GM23338 (cell line): ENCODE measurements around the gene FCRL1. TPM values are rescaled to one million over a fixed set of nuclear protein-coding genes. Genes with fewer than 3 reads are reported as not detected.

Source experiments
- ATAC-seq: fragments of 200-7000 bp; cut with Tn5 transposase; 3 replicates; pipeline ENCODE4 v1.9.1; 2020
- DNase-seq: peaks from one replicate; pipeline ENCODE4 v3.0.0-alpha.2; 2015; ENCODE audit warnings: low spot score
- H2AFZ ChIP-seq: fragments of 200-600 bp; sonication (generic); 2 replicates; pipeline ENCODE4 v1.8.0; 2016; ENCODE audit warnings: antibody characterized with exemption, mild to moderate bottlenecking, moderate library complexity
- H3F3A ChIP-seq: fragments of 200-600 bp; sonication (generic); replicated peaks from 2 replicates; pipeline ENCODE4 v1.8.0; 2017; ENCODE audit warnings: antibody characterized with exemption, mixed run types, low read depth
- H3K27ac ChIP-seq: fragments of 200-600 bp; sonication (generic); 2 replicates; pipeline ENCODE4 v1.6.1; 2016; ENCODE audit warnings: low read depth
- H3K27me3 ChIP-seq: fragments of 200-600 bp; sonication (generic); 2 replicates; pipeline ENCODE4 v1.8.0; 2016; ENCODE audit warnings: mild to moderate bottlenecking, mixed run types, moderate library complexity; ENCODE audit not compliant: insufficient read depth
- H3K36me3 ChIP-seq: fragments of 200-600 bp; sonication (generic); 2 replicates; pipeline ENCODE4 v1.8.0; 2016; ENCODE audit warnings: mild to moderate bottlenecking; ENCODE audit not compliant: insufficient read depth
- H3K4me1 ChIP-seq: fragments of 200-600 bp; sonication (generic); 2 replicates; pipeline ENCODE4 v1.8.0; 2016; ENCODE audit warnings: mild to moderate bottlenecking, moderate library complexity; ENCODE audit not compliant: insufficient read depth
- H3K4me2 ChIP-seq: fragments of 200-600 bp; sonication (generic); 2 replicates; pipeline ENCODE4 v1.7.1; 2017; ENCODE audit warnings: mixed run types
- H3K4me3 ChIP-seq: fragments of 200-600 bp; sonication (generic); 2 replicates; pipeline ENCODE4 v1.6.1; 2016; ENCODE audit warnings: mixed run types
- H3K79me2 ChIP-seq: fragments of 200-600 bp; sonication (generic); replicated peaks from 2 replicates; pipeline ENCODE4 v1.8.0; 2017; ENCODE audit warnings: mild to moderate bottlenecking; ENCODE audit not compliant: insufficient read depth
- H3K9me2 ChIP-seq: fragments of 200-600 bp; sonication (generic); 2 replicates; pipeline ENCODE4 v1.8.0; 2017; ENCODE audit not compliant: insufficient read depth
- H4K20me1 ChIP-seq: fragments of 200-600 bp; sonication (generic); replicated peaks from 2 replicates; pipeline ENCODE4 v1.8.0; 2017; ENCODE audit warnings: mild to moderate bottlenecking; ENCODE audit not compliant: insufficient read depth
- H3K27ac Mint-ChIP-seq: 2 replicates; pipeline ENCODE4 v1.8.0; 2020; ENCODE audit warnings: inconsistent platforms, mild to moderate bottlenecking, moderate library complexity, mixed read lengths
- H3K27me3 Mint-ChIP-seq: 3 replicates; pipeline ENCODE4 v1.8.0; 2022; ENCODE audit warnings: low read depth, mild to moderate bottlenecking, moderate library complexity, mixed read lengths, inconsistent platforms; ENCODE audit not compliant: insufficient read depth, poor library complexity
- H3K36me3 Mint-ChIP-seq: 3 replicates; pipeline ENCODE4 v1.8.0; 2021; ENCODE audit warnings: low read depth, mild to moderate bottlenecking, inconsistent platforms, moderate library complexity, mixed read lengths
- H3K4me1 Mint-ChIP-seq: 3 replicates; pipeline ENCODE4 v1.8.0; 2020; ENCODE audit warnings: mild to moderate bottlenecking, inconsistent platforms, mixed read lengths
- H3K4me3 Mint-ChIP-seq: 3 replicates; pipeline ENCODE4 v1.8.0; 2021; ENCODE audit warnings: moderate library complexity, mild to moderate bottlenecking, inconsistent platforms, mixed read lengths
- H3K9me3 Mint-ChIP-seq: 3 replicates; pipeline ENCODE4 v1.8.0; 2020; ENCODE audit warnings: moderate library complexity, mild to moderate bottlenecking, inconsistent platforms, mixed read lengths
- CREB1 ChIP-seq: fragments of 250-450 bp; sonication (Bioruptor Pico); IDR thresholded peaks from 2 replicates; pipeline ENCODE4 v1.5.0; 2020; ENCODE audit warnings: low read depth, mild to moderate bottlenecking, moderate library complexity
- CTCF ChIP-seq, 2 experiments: fragments of 200-600 bp in 1 of 2; sonication (generic) in 1 of 2; conservative IDR thresholded peaks; 2 replicates each; pipeline versions ENCODE4 v1.5.1 to v1.6.1; 2016 to 2017; ENCODE audit warnings: antibody characterized with exemption in 2 of 2, low read depth in 2 of 2, mild to moderate bottlenecking in 2 of 2, moderate library complexity in 1 of 2
- EZH2phosphoT487 ChIP-seq: fragments of 200-600 bp; sonication (generic); IDR thresholded peaks from one replicate; pipeline ENCODE4 v1.8.1; 2018; ENCODE audit warnings: antibody characterized with exemption; ENCODE audit not compliant: unreplicated experiment
- NANOG ChIP-seq: IDR thresholded peaks from 2 replicates; pipeline ENCODE4 v1.6.1; 2016; ENCODE audit warnings: antibody characterized with exemption, borderline replicate concordance
- POLR2AphosphoS5 ChIP-seq: IDR thresholded peaks from 2 replicates; pipeline ENCODE4 v1.6.1; 2016; ENCODE audit warnings: antibody characterized with exemption, low read depth
- REST ChIP-seq: IDR thresholded peaks from one replicate; pipeline ENCODE4 v1.6.1; 2018; ENCODE audit warnings: antibody characterized with exemption; ENCODE audit not compliant: unreplicated experiment
- STAT1 ChIP-seq: IDR thresholded peaks from one replicate; pipeline ENCODE4 v1.6.1; 2016; ENCODE audit warnings: antibody characterized with exemption; ENCODE audit not compliant: unreplicated experiment
- ZNF114 ChIP-seq: fragments of 250-450 bp; sonication (Bioruptor Pico); IDR thresholded peaks from 2 replicates; pipeline ENCODE4 v1.5.0; 2020; ENCODE audit warnings: mild to moderate bottlenecking, moderate library complexity
- ZNF331 ChIP-seq: fragments of 250-450 bp; sonication (Bioruptor Pico); IDR thresholded peaks from 2 replicates; pipeline ENCODE4 v1.5.0; 2020; ENCODE audit warnings: low read depth, mild to moderate bottlenecking, moderate library complexity
- ZNF462 ChIP-seq: fragments of 250-450 bp; sonication (Bioruptor Pico); IDR thresholded peaks from 2 replicates; pipeline ENCODE4 v1.5.0; 2020; ENCODE audit warnings: mild to moderate bottlenecking, moderate library complexity
- polyA plus RNA-seq: library from polyadenylated mRNA; unstranded; fragments of >200 nt; fragmentation: Nextera tagmentation; extraction: Ambion mirVana; gene quantifications from 2 replicates; pipeline ENCODE4 v1.2.1, GENCODE V29; 2016
- total RNA-seq: library from RNA; depleted of rRNA; stranded (reverse); fragments of >200 nt; shearing (Covaris generic); gene quantifications from 2 replicates; pipeline ENCODE4 v1.2.3, GENCODE V29; 2014

FCRL1 gene
- total and polyA plus RNA-seq, 2 experiments from 2014 or later = not detected

- H3K36me3 Mint-ChIP-seq = no peaks in the 10 kb centered on the region
- ATAC-seq (no peak), DNase-seq (no peak)
- H3K4me1 Mint-ChIP-seq = peaks cover under 1% of the 10 kb centered on the region; the same call in 1 of the 3 replicates
- no peak for TF ChIP-seq CREB1 (CRISPR knock-in tag)
- Histone ChIP-seq H3K4me1 (no peaks in the 10 kb centered on the region), H2AFZ (no peak overlapping the region; the same call in 1 of the 2 replicates), H3K27ac (no peak overlapping the region), H3K27me3 (no peaks in the 10 kb centered on the region), H3K4me2 (no peak overlapping the region), H3F3A (no peaks in the 10 kb centered on the region), H3K9me2 (peaks cover 7% of the 10 kb centered on the region; the same call in 1 of the 2 replicates), H3K79me2 (no peaks in the 10 kb centered on the region), H4K20me1 (no peaks in the 10 kb centered on the region), H3K4me3 (no peak overlapping the region), H3K36me3 (no peaks in the 10 kb centered on the region)
- no peaks in the 10 kb centered on the region for H3K9me3 Mint-ChIP-seq
- H3K4me3 Mint-ChIP-seq = no peak overlapping the region
- no peak overlapping the region for H3K27ac Mint-ChIP-seq
- no peaks in the 10 kb centered on the region for H3K27me3 Mint-ChIP-seq
These were observed 35.1 kb downstream of the FCRL1 start for GRCh38 chr1:157784801-157785200.

- Mint-ChIP-seq H3K27ac (no peak overlapping the region), H3K27me3 (no peaks in the 10 kb centered on the region), H3K4me1 (peaks cover 5% of the 10 kb centered on the region; the same call in 2 of the 3 replicates), H3K4me3 (no peak overlapping the region), H3K36me3 (no peaks in the 10 kb centered on the region), H3K9me3 (no peaks in the 10 kb centered on the region)
- Histone ChIP-seq H3K27ac (no peak overlapping the region), H3K4me3 (no peak overlapping the region), H2AFZ (no peak overlapping the region), H4K20me1 (no peaks in the 10 kb centered on the region), H3K36me3 (no peaks in the 10 kb centered on the region), H3K4me1 (no peaks in the 10 kb centered on the region), H3F3A (no peaks in the 10 kb centered on the region), H3K9me2 (peaks cover 7% of the 10 kb centered on the region; the same call in 1 of the 2 replicates), H3K4me2 (no peak overlapping the region), H3K27me3 (no peaks in the 10 kb centered on the region), H3K79me2 (no peaks in the 10 kb centered on the region)
- ATAC-seq (no peak), DNase-seq (no peak)
- no peak for TF ChIP-seq ZNF114
- TF ChIP-seq POLR2AphosphoS5 = no peak
- TF ChIP-seq REST = no peak
- TF ChIP-seq EZH2phosphoT487 = no peak
- TF ChIP-seq CTCF (conservative IDR thresholded peaks at IDR 0.05; ENCODE audit: low read depth in 2 of 2) = no peak
- TF ChIP-seq ZNF331 (CRISPR knock-in tag) = no peak
- no peak for TF ChIP-seq NANOG
- no peak for TF ChIP-seq ZNF462 (CRISPR knock-in tag)
- TF ChIP-seq STAT1 = no peak
These were observed 37.0 kb downstream of the FCRL1 start for GRCh38 chr1:157782931-157783330.
